HG02623 (cell line): Measurements from ENCODE around the gene TRMT6.
A peak's percentile ranks its signal among the peaks of the same experiment; 100 is the strongest.

Source experiments
- ATAC-seq: cut with Tn5 transposase; IDR thresholded peaks from one replicate; pipeline ENCODE4 v1.9.1; 2021; ENCODE audit warnings: moderate library complexity; ENCODE audit not compliant: unreplicated experiment

The TRMT6 gene, protein sequence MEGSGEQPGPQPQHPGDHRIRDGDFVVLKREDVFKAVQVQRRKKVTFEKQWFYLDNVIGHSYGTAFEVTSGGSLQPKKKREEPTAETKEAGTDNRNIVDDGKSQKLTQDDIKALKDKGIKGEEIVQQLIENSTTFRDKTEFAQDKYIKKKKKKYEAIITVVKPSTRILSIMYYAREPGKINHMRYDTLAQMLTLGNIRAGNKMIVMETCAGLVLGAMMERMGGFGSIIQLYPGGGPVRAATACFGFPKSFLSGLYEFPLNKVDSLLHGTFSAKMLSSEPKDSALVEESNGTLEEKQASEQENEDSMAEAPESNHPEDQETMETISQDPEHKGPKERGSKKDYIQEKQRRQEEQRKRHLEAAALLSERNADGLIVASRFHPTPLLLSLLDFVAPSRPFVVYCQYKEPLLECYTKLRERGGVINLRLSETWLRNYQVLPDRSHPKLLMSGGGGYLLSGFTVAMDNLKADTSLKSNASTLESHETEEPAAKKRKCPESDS

DNA sequence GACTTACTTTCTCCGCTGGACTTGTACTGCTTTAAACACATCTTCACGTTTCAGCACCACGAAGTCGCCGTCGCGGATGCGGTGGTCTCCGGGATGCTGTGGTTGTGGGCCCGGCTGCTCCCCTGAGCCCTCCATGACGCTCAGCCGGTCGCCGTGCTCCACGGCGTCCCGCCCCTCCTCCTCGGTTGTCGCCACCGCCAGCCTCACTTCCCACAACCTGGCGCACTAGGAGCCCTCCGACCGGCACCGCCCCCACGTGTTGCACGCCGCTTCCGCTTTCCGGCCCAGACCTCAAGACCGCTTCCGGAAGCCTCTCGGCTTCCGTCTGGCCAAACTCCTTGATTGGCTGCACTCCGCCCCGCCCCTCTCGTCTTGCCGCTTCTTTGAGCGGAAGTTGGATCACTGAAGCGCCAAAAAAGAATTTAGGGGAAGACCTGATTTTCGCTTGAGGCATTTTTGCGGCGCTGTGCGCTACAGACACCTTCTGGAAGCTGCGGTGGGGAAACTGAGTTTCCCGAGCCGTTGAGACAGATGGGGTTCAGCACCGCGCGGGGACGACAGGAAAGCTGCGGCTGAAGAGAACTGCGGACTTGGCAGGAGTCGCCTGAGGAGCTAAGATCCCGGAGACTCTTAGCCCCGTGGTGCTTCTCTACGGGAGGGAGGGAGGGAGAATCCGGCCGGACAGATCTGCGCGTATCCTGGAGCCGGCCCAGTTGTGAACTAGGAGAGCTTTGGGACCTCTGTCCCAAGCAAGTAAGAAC is at the start of gene TRMT6, which contains the start of gene MCM8:
Gene TRMT6, minus strand, starts transcription at position 263 of the 761 bp plus-strand sequence. Its CDS starts 128 bp downstream, at position 135.
Gene MCM8, plus strand, starts transcription at position 382 of the 761 bp plus-strand sequence. CDS start 1,364 bp downstream, outside the sequence.
- ATAC-seq: peak; percentile 97

DNA sequence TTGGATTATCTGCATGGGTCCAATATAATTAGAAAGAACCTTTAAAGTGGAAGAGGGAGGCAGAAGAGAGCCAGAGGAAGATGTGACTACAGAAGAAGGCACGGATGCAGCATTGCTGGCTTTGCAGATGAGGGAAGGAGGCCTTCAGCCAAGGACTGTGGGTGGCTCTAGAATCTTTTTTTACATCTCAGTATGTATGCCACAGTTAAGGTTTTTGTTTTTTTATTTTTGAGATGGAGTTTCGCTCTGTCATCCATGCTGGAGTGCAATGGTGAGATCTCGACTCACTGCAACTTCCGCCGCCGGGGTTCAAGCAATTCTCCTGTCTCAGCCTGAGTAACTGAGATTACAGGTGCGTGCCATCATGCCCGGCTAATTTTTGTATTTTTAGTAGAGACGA is 49.5 kb upstream of the TRMT6 start:
- ATAC-seq: no peak

DNA sequence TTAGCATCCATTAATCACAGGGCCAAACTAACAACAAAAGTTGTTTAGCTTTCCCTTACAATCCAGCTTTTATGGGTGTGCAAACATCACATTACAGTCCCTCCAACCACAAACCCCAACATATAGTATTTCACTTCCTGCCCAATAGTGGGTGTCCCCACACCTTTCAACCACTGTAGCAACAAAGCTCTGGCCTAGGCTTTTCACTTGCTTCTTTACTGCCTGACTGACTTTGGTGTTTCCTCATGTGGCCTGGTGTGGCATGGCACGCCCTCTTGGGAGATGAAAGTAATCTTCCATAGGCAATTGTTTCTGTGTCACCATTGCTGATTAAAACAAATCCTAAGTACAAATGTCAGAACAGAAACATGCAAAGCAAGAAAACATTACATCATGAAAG is 46.4 kb upstream of the TRMT6 start:
- ATAC-seq: peak; percentile 98

DNA sequence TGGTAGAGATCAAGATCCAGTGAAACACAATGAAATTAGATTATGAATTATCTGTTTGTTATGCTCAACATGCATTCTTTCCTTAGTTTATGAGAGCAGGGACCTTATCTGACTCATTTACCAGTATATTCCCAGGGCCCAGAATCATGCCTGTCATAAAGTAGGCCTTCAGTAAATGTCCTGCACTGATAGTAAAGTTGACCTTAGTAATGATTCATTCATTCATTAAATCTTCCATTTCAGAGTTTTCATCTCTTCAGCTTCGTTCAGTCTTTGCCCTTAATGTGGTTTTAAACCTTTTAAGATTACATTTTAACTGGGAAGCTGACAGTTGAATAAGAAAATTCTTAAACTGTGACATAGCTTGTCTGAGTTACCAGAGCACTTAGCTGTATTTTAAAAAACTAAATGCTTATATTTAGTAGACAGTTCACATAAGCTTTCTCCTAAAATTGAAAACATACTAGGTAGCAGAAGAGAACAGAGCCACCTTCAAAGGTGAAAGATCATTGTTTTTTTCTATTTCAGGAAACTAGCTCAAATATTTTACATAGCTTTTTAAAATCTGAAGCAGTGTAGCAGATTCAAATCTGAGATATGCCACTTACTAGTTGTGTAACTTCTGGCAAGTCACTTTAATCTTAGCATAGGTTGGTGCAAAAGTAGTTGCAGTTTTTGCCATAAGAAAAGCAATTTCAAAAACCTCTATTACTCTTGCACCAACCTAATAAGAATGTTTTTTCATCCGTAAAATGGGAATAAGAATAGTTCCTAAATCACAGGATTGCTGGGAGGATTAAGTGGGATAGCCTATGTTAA is 41.5 kb upstream of the TRMT6 start:
- ATAC-seq: no peak

DNA sequence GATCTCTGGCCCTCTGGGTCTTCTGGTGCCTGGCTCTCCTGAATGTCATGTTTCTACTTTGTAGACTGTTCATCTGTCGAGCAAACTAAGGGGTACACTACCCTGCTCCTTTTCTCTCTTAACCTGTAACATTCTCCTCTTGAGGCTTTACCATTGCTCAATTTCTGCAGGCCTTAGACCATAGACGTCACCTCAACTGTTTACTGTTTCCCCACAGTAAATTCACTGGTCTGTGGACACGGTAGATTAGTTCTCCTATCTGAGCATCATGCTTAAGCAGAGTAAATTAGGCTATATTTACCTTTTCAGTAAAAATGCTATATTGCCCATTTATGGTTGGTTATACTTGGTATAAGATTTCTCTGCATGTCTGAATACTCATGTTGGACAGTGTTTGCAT is 40.6 kb upstream of the TRMT6 start:
- no peak for ATAC-seq

DNA sequence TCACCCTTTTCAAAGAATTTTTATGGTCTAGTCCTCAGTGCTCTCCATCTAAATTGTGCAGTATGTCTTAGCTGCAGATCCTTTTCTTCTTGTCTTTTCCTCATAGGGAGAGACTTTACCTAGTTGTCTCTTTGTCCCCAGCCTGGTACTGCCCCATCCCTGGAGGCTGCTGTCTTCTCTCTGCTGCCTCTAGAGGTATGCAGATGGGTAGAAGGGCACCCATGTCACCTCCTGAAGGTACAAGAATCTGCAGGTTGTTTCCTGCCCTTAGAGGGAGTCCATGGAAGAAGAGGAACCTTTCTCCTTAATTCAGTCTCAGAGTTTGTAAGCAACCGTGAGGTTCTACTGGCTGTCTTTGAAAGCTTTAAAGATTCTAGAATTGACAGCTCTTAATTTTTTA is 39.2 kb upstream of the TRMT6 start:
- no peak for ATAC-seq

DNA sequence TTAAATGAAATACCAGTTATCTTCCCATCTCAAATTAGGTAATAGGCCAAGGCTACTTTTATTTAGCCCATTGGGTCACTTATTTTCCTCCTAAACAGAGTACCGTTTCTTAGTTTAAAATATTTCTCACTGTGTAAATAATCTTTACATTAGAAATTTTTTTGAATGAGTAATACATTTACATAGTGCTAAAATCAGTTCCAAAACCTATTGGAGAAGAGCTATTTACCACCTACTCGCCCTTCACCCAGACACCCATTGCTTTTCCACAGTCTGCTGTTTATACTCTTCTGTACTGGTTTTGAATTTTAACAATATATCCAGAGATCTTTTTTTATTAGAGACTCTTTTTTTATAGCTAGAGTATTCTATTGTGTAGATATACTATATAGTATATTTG is 37.0 kb upstream of the TRMT6 start:
- no peak for ATAC-seq

DNA sequence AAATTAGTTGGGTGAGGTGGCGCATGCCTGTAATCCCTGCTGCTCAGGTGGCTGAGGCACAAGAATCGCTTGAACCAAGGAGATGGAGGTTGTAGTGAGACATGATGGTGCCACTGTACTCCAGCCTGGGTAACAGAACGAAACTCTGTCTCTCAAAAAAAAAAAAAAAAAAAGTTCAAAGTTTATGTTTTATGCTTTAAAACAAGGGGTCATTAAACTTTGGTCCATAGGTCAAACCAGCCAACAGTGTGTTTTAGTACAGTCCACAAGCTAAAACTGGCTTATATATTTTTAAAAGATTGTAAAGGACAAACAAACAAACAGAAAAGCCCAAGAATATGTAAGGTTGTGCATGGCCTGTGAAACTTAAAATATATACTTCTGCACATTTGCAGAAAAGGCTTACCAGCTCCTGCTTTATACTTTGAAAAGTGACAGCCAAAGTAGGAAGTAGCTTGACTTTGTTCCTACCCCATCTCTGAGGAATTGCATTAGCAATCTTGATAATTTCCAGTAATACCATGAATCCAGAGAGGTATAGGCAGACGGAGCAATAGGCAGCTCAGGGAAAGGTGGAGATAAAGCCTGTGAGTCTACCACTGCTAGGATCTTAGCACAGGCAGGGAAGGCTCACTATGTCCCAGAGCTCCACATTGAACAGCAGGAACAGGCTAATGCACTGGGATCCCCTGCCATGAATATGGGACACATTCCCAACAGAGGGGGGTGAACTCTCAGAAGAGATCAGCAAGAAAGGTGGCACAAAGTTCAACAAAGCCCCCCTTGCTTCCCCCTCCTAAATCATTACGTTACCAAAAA is 30.6 kb upstream of the TRMT6 start:
- no peak for ATAC-seq

DNA sequence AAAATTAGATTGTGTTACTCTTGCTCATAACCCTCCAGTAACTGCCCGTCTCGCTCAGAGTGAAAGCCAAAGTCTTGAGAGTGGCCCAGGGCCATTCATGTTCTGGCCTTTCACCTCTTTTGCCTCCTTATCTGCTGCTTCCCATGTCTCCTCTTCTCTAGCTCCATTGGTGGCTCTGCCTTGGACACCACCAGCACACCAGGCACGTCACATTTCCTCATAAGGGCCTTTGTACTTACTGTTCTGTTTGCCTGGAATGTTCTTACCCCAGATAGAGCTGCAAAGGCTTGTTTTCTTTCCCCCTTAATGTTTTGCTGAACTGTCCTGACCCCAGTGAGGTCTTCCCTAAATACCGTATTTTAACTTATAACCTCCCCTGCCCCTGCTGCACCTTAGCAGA is 29.5 kb upstream of the TRMT6 start:
- no peak for ATAC-seq

DNA sequence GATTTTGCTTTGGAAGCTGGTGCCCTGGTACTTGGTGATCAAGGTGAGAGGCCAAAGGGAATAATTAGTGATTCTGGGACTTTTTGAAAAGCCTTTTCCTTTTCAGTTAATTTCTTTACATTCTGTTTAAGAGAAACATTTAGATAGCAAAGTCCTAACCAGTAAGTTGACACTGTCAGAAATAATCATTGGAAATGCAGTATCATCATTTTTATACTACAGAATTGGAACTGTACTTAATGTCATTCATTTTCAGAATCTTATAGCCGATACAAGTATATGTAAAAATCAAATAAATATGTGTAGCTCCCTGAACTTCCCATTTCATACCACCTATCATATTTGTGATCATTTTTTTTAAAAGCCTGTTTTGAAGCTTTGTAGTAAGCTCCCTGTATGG is 27.6 kb upstream of the TRMT6 start:
- ATAC-seq: no peak

DNA sequence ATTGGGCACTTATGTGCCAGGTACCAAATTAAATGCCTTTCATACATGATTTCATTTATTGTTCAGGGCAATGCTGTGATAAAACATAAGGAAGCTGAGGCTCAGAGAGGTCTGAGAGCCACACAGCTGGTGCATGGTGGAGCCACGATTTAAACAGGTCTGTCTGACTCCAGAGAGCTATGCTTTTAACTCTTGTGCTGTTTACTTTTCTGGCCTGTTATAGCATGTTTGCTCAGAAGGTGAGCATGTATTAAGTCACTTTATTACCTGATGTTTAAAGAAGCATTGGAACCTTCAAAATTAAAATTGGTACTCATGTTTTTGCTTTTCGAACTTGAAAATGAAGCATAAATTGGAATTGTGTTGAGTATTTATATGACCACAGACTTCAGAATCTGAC is 26.9 kb upstream of the TRMT6 start:
- no peak for ATAC-seq

DNA sequence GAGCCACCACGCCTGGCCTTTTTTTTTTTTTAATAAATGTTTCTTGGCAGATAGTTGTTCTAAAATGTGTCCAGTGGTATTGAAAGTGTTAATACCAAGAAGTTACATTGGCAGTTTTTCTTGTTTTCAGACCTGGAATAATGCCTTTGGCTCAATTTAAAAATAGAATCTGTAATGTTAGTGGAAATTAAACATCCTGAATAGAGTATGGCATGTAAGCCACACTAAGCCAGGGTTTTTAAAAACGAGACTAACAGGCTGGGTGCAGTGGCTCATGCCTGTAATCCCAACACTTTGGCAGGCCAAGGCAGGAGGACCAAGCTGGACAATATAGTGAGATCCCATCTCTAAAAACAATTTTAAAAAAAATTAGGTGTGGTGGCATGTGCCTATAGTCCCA is 25.4 kb upstream of the TRMT6 start:
- no peak for ATAC-seq

DNA sequence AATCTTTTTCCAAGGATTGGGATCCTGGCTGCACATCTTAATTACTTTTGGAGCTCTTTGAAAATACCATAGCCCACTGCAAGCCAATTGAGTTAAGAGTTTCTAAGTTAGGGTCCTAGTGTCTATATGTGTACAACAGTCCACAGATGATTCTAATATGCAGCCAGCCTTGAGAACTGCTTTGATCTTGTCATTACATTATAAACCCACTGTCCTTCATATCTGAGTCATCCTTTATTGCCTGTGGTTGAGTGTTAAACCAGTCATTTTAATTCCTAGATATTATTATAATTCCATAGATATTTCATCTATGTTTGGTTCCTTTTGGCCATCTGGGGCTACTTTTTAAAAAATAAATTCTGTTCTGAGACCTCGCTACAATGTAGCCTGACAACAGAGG is 24.2 kb upstream of the TRMT6 start:
- ATAC-seq: no peak

DNA sequence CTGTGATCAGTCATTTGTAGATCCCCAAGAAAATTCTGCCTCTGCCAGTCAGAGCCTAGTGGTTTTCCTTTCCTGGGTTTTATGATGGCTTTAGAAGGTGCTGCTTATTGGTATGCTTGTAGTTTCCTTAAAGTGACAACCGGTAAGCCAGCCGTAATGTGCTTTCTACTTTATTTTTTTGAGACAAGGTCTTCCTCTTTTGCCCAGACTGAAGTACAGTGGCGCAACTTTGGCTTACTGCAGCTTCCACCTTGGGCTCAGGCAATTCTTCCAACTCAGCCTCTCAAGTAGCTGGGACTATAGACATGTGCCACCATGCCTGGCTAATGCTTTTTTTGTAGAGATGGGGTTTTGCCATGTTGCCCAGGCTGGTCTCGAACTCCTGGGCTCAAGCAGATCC is 23.6 kb upstream of the TRMT6 start:
- ATAC-seq: no peak

DNA sequence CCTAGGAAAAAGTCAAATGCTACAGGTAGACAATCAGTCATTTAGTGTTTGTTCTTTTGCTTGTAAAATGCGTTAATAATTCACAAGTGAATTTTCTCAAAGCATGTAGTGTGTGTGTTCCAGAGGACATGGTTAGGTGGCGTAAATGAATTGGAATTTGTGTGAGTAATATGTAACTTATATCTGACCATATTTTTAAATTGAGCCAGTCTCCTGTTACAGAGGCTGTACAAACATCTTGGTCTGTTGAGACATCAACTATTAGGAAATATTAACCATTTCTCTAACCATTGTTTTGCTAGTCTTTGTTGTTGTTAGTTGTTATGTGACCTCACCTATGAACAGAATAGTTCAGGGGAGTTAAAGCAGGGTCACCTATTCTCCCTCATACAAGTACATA is 22.8 kb upstream of the TRMT6 start:
- no peak for ATAC-seq

DNA sequence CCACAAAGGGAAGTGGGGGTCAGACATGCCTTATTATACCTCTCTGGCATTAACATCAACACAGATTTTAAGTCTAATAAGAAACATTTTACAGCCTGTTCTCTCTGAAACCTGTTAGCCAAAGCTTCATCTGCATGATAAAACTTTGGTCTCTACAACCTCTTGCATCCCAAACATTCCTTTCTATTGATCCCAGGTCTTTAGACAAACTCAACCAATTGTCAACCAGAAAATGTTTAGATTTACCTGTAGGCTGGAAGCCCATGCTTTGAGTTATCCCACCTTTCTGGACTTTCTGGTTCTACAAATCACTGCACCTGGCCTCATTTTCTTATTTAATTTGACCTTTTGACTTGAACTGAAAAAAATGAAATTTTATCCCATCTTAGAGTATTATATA is 20.9 kb upstream of the TRMT6 start:
- no peak for ATAC-seq

DNA sequence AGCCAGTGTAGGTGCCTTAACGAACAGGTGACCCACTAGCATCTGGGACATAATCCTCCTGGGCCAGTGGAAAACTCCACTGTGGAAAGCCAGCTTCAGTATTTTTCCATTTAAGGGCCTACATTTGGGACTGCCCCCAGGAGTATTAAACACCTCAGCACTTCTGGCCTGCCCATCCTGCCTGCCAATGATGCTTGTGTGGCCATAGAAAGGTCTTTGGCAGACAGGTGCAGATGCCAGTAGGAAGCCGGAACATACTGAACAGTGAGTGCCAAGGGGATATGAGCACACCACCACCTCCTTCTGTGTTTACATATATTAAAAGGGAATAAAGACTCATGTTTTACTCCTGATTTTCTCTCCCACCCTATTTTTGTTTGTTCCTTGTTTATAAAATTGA is 20.0 kb upstream of the TRMT6 start:
- ATAC-seq: no peak

DNA sequence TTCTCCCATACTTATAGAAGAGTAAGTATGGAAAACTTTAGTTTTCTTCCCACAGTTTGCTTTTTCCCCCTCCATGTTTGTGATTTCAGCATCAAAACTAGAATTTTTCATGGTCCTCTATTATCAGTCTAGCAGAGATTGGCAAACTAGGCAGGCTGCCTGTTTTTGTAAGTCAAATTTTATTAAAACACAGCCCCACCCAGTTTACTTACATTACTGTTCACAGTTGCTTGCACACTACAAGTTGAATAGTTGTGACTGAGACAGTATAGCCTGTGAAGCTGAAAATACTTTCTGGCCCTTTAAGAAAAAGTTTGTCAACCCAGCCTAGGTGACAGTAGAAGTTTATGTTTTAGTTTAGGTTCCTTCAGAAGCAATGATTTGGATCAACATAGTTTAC is 19.6 kb upstream of the TRMT6 start:
- ATAC-seq: no peak

DNA sequence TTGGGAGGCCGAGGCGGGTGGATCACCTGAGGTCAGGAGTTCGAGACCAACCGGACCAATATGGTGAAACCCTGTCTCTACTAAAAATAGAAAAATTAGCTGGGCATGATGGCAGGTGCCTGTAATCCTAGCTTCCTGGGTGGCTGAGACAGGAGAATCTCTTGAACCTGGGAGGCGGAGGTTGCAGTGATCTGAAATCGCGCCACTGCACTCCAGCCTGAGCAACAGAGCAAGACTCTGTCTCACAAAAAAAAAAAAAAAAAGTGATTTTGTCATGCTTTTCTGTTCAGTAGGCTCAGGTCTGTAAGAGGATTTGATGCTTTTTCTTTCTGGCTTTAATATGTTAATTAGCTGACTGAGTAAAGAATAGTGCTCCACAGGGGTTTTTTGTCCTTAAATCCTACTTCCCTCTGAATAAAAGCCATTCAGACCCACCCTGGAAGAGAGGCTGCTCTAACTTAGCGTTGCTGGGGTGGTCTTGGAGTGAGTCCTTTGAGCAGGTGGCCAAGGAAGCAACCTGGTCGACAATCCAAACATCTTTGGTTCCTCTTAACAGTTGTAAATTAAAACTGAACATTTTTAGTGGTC is 19.1 kb upstream of the TRMT6 start:
- ATAC-seq: no peak

DNA sequence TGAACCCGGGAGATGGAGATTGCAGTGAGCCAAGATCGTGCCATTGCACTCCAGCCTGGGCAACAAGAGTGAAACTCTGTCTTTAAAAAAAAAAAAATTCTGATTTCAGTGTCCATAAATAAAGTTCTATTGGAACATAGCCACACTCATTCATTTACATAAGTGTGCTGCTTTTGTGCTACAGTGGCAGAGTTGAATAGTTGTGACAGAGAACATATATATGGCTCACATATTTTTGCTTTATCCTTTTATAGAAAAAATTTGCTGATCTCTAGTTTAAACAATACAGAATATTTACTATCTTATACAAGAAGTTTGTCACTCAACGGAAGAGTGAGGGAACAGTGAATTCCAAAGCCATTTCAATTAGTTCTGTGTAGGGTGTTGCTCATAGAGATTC is 18.1 kb upstream of the TRMT6 start:
- ATAC-seq: no peak
